ENCODE results near the gene REPS1.

- TF ChIP-seq CTCF (IDR thresholded peaks at IDR 0.05) (no peak), TCF7L2 (IDR thresholded peaks at IDR 0.05; ENCODE audit: low read depth, low read length) (no peak), SIN3A (IDR thresholded peaks at IDR 0.05; ENCODE audit: borderline replicate concordance, insufficient read depth, low read depth, low read length) (no peak), REST (IDR thresholded peaks at IDR 0.05; ENCODE audit: insufficient read depth in 1 of 2, low read depth in 2 of 2, low read length in 1 of 2) (no peak), POLR2AphosphoS5 (IDR thresholded peaks at IDR 0.05; ENCODE audit: low read depth, low read length) (no peak)
Measured at GRCh38 chr6:138909975-138910374, 78.1 kb downstream of the REPS1 start.

All from Panc1 (cell line).